ENCODE data around the gene GLOD5. TPM values are rescaled to one million over a fixed set of nuclear protein-coding genes. Genes with fewer than 3 reads are reported as not detected.

GLOD5 gene
- total RNA-seq, result not detected

DNA sequence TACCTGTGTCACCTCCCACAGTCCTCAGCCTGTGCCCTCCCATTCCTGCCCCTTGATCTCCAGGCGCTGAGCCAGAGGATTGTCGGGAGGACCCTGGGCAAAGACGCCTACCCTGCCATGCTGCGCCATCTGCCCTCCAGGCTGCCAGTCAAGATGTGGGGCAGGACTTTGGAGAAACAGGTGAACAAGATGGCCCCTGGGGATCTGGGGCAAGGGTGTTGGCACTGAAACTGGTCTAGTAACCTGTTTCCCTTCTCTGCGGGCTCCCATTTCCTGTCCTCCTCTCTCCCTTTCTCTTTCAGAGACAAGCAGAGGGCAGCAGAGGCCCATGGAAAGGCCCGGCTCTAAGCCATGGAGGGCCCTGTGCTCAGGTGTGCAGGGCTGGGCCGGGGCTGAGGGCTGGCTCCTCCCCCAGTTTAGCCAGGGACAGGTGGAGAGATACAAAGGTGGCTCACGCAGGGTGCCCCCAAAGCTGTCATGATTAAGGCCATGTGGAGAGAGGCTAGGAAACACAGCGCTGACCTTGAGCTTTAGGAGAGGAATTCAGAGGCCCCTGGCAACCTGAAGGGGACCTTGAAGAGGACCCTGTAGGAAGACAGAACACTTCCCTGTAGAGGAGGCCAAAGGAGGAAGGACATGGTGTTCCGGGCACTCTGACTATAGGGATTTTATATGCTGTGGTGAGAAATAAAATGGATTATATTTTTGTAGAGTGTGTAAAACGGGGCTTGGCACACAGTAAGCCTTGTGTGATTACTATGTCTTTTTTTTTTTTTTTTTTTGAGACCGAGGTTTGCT lies at the start of gene GLOD5:
Gene GLOD5 (plus strand): TSS at position 74 of the 798 bp plus-strand sequence. CDS start 44 bp downstream, at position 118.
- no peak for TF ChIP-seq EP300 (IDR thresholded peaks at IDR 0.05)
- TF ChIP-seq, protein P1, sequence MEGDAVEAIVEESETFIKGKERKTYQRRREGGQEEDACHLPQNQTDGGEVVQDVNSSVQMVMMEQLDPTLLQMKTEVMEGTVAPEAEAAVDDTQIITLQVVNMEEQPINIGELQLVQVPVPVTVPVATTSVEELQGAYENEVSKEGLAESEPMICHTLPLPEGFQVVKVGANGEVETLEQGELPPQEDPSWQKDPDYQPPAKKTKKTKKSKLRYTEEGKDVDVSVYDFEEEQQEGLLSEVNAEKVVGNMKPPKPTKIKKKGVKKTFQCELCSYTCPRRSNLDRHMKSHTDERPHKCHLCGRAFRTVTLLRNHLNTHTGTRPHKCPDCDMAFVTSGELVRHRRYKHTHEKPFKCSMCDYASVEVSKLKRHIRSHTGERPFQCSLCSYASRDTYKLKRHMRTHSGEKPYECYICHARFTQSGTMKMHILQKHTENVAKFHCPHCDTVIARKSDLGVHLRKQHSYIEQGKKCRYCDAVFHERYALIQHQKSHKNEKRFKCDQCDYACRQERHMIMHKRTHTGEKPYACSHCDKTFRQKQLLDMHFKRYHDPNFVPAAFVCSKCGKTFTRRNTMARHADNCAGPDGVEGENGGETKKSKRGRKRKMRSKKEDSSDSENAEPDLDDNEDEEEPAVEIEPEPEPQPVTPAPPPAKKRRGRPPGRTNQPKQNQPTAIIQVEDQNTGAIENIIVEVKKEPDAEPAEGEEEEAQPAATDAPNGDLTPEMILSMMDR (IDR thresholded peaks at IDR 0.05), result no peak
- TF ChIP-seq POLR2AphosphoS5 (IDR thresholded peaks at IDR 0.05), result no peak
- no peak for TF ChIP-seq POLR2A (IDR thresholded peaks at IDR 0.05; ENCODE audit: low read depth)
- Histone ChIP-seq H3K27ac (replicated peaks in 1 of 4) (no peak within 1 kb of the TSS), H3K9me3 (no peaks in the 10 kb centered on the region), H3K27me3 (peaks cover 0 to 10% (median 3%) of the 10 kb centered on the region in 4 donors), H3K36me3 (no peaks in the 10 kb centered on the region), H3K4me1 (no peaks in the 10 kb centered on the region), H3K4me3 (no peak within 1 kb of the TSS)
- intact Hi-C loops (cut with DNase I), result no loop called here
- 64% methylated on average over 12 of the region's 12 CpGs for WGBS
- no peak for DNase-seq (ENCODE audit: extremely low spot score)

DNA sequence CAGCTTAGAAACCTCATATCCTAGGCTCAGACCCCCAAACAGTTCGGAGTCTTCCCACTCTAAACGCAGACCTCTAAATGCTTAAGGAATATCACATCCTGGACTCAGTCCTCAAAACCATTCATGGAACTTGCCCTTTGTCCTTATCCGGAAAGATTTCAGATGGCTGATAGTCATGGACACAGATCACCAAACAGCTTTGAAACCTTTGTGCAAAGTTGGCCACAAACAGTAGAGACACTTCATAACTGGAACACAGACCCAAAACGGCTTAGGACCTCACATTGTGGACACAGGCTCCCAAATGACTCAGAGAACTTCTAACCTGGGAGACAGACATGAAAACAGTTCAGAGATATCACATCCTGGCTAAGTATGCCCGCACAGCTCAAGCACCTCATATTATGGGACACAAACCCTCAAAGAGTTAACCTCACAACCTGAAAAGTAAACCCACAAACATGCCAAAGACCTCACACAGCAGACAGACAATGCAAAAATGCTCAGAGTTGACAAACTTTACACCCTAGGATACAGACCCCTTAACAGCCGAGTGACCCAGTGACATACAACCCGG lies 49.5 kb upstream of the GLOD5 start:
- WGBS, result 74% methylated on average over 7 of the region's 7 CpGs
- intact Hi-C loops (cut with DNase I), result no loop called here

DNA sequence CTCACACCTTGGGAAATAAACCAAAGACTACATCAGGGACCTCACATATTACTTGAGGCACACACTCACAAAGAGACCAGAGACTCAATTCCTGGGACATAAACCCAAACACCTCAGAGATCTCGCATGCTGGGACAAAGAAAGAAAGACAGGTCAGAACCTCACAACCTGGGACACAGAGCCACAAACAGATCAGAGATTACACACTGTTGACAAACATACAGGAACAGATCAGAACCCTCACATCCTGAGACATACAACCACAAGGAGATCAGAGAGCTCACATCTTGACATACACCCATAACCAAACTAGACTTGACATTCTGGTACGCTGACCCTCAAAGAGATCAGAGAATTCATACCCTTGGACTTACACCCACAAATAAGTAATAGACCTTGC lies 47.7 kb upstream of the GLOD5 start:
- no peaks in the 10 kb centered on the region for H3K4me1 ChIP-seq
- TF ChIP-seq POLR2A (IDR thresholded peaks at IDR 0.05; ENCODE audit: low read depth), result no peak
- no peak for TF ChIP-seq POLR2AphosphoS5 (IDR thresholded peaks at IDR 0.05)
- TF ChIP-seq, protein P1 (IDR thresholded peaks at IDR 0.05), result no peak
- no peak for TF ChIP-seq EP300 (IDR thresholded peaks at IDR 0.05)
- intact Hi-C loops (cut with DNase I), result no loop called here
- H3K27ac ChIP-seq (replicated peaks in 1 of 4), result no peak overlapping the region
- no peak overlapping the region for H3K4me3 ChIP-seq
- no peaks in the 10 kb centered on the region for H3K36me3 ChIP-seq
- WGBS, result 81% methylated on average over 2 of the region's 2 CpGs
- H3K27me3 ChIP-seq, result no peaks in the 10 kb centered on the region
- no peaks in the 10 kb centered on the region for H3K9me3 ChIP-seq
- no peak for DNase-seq (ENCODE audit: extremely low spot score)

More for the DNA sequence above, 49.5 kb upstream of the GLOD5 start:
- H3K36me3 ChIP-seq, result peaks cover 0 to 9% (median 3%) of the 10 kb centered on the region in 4 donors
- H3K27me3 ChIP-seq, result no peaks in the 10 kb centered on the region
- no peak overlapping the region for H3K27ac ChIP-seq (replicated peaks in 1 of 4)
- DNase-seq (ENCODE audit: extremely low spot score), result no peak
- TF ChIP-seq POLR2AphosphoS5 (IDR thresholded peaks at IDR 0.05), result no peak
- no peak for TF ChIP-seq POLR2A (IDR thresholded peaks at IDR 0.05; ENCODE audit: low read depth)
- TF ChIP-seq, protein P1 (IDR thresholded peaks at IDR 0.05), result no peak
- no peak for TF ChIP-seq EP300 (IDR thresholded peaks at IDR 0.05)
- no peak overlapping the region for H3K4me3 ChIP-seq
- no peaks in the 10 kb centered on the region for H3K4me1 ChIP-seq
- H3K9me3 ChIP-seq, result no peaks in the 10 kb centered on the region

DNA sequence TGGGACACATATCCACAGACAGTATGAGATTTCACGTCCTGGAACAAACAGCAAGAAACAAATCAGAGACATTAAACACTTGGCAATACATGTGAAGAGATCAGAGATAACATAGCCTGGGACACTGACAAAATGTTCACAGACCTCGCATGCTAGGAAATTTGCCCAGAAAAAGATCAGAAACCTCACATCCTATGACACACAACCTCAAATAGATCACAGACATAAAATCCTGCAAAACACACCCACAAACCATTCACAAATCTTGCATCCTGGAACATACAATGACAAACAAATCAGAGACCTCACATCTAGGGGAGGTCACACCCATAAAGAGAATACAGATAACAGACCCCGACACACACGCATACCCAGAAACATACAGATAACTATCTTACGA lies 47.0 kb upstream of the GLOD5 start:
- H3K4me3 ChIP-seq, result no peak overlapping the region
- H3K27me3 ChIP-seq, result no peaks in the 10 kb centered on the region
- H3K4me1 ChIP-seq, result no peaks in the 10 kb centered on the region
- WGBS, result 68% methylated on average over 5 of the region's 5 CpGs
- intact Hi-C loops (cut with DNase I), result no loop called here
- H3K9me3 ChIP-seq, result no peaks in the 10 kb centered on the region
- H3K27ac ChIP-seq (replicated peaks in 1 of 4), result no peak overlapping the region
- no peak for DNase-seq (ENCODE audit: extremely low spot score)
- TF ChIP-seq, protein P1 (IDR thresholded peaks at IDR 0.05), result no peak
- no peak for TF ChIP-seq EP300 (IDR thresholded peaks at IDR 0.05)
- no peak for TF ChIP-seq POLR2AphosphoS5 (IDR thresholded peaks at IDR 0.05)
- TF ChIP-seq POLR2A (IDR thresholded peaks at IDR 0.05; ENCODE audit: low read depth), result no peak
- no peaks in the 10 kb centered on the region for H3K36me3 ChIP-seq
